Pons (tissue), 1 donor: Measurements from ENCODE around the gene LIX1.
A peak's percentile ranks its signal among the peaks of the same experiment; 100 is the strongest.
"Not testable (repeated sequence)": the region's sequence is repeated elsewhere in the genome, so short reads cannot be mapped to it uniquely, and the experiment has no call there.

Experiments used
- DNase-seq: peaks from one replicate; pipeline ENCODE4 v3.0.0-alpha.2; 2016; ENCODE audit warnings: low spot score

LIX1 gene

GRCh38 chr5:97102010-97102470, 40.4 kb downstream of the LIX1 start:
- no peak for DNase-seq

GRCh38 chr5:97101189-97101910, 41.1 kb downstream of the LIX1 start:
- DNase-seq: peak; percentile 98

- DNase-seq: peak; percentile 35
Observed at GRCh38 chr5:97100476-97100875, 41.9 kb downstream of the LIX1 start.

GRCh38 chr5:97098922-97099321, 43.5 kb downstream of the LIX1 start:
- peak; percentile 39 for DNase-seq

- DNase-seq: no peak
Observed at GRCh38 chr5:97097326-97098230, 44.8 kb downstream of the LIX1 start.

GRCh38 chr5:97096846-97097245, 45.6 kb downstream of the LIX1 start:
- DNase-seq: no peak

GRCh38 chr5:97096191-97096590, 46.2 kb downstream of the LIX1 start:
- DNase-seq: peak; percentile 36

- DNase-seq: no peak
Observed at GRCh38 chr5:97095318-97095732, 47.1 kb downstream of the LIX1 start.

- no peak for DNase-seq
Observed at GRCh38 chr5:97094579-97095317, 47.7 kb downstream of the LIX1 start.

- no peak for DNase-seq
Observed at GRCh38 chr5:97093193-97093592, 49.2 kb downstream of the LIX1 start.

GRCh38 chr5:97090944-97091343, 51.5 kb downstream of the LIX1 start:
- DNase-seq: no peak

- DNase-seq: no peak
Observed at GRCh38 chr5:97089149-97089801, 53.1 kb downstream of the LIX1 start.

- no peak for DNase-seq
Observed at GRCh38 chr5:97088774-97089148, 53.6 kb downstream of the LIX1 start.

GRCh38 chr5:97087138-97087537, 55.3 kb downstream of the LIX1 start:
- DNase-seq: no peak

GRCh38 chr5:97085459-97086181, 56.8 kb downstream of the LIX1 start:
- no peak for DNase-seq

GRCh38 chr5:97084782-97085458, 57.5 kb downstream of the LIX1 start:
- not testable (repeated sequence) for DNase-seq

GRCh38 chr5:97078958-97079743, 63.3 kb downstream of the LIX1 start:
- DNase-seq: no peak

GRCh38 chr5:97077246-97077645, 65.2 kb downstream of the LIX1 start:
- no peak for DNase-seq

- DNase-seq: no peak
Observed at GRCh38 chr5:97076098-97076497, 66.3 kb downstream of the LIX1 start.

- no peak for DNase-seq
Observed at GRCh38 chr5:97075649-97076048, 66.8 kb downstream of the LIX1 start.
